Stimulated activated CD8-positive, alpha-beta memory T cell treated with anti-CD3 and anti-CD28 coated beads, Interleukin-15, amount 100 ng/mL, for 1 hour (primary cell): ENCODE data around the gene CNFN.

Experiments used
- DNase-seq: peaks from one replicate; pipeline ENCODE4 v3.0.0-alpha.2; 2020; ENCODE audit warnings: low read depth

Gene CNFN

GRCh38 chr19:42375415-42376176, 14.5 kb downstream of the CNFN start:
- DNase-seq, result no peak

- DNase-seq, result no peak
These were observed 15.2 kb downstream of the CNFN start for GRCh38 chr19:42374826-42375376.

GRCh38 chr19:42370626-42371175, 19.4 kb downstream of the CNFN start:
- no peak for DNase-seq

- no peak for DNase-seq
These were observed 20.0 kb downstream of the CNFN start for GRCh38 chr19:42370068-42370520.

- DNase-seq, result no peak
These were observed 20.5 kb downstream of the CNFN start for GRCh38 chr19:42369433-42370067.

GRCh38 chr19:42368765-42369164, 21.3 kb downstream of the CNFN start:
- DNase-seq, result no peak

GRCh38 chr19:42368360-42368759, 21.7 kb downstream of the CNFN start:
- DNase-seq, result no peak

- DNase-seq, result no peak
These were observed 22.2 kb downstream of the CNFN start for GRCh38 chr19:42367929-42368328.

GRCh38 chr19:42366673-42367072, 23.4 kb downstream of the CNFN start:
- DNase-seq, result no peak

- DNase-seq, result no peak
These were observed 26.3 kb downstream of the CNFN start for GRCh38 chr19:42363614-42364346.

GRCh38 chr19:42362891-42363440, 27.1 kb downstream of the CNFN start:
- DNase-seq, result no peak

GRCh38 chr19:42362342-42362741, 27.8 kb downstream of the CNFN start:
- no peak for DNase-seq

GRCh38 chr19:42361545-42361910, 28.6 kb downstream of the CNFN start:
- no peak for DNase-seq

GRCh38 chr19:42360787-42361544, 29.1 kb downstream of the CNFN start:
- DNase-seq, result no peak

- DNase-seq, result no peak
These were observed 32.8 kb downstream of the CNFN start for GRCh38 chr19:42357290-42357689.

GRCh38 chr19:42356686-42357085, 33.4 kb downstream of the CNFN start:
- no peak for DNase-seq

GRCh38 chr19:42355896-42356295, 34.2 kb downstream of the CNFN start:
- DNase-seq, result no peak

GRCh38 chr19:42353341-42354015, 36.6 kb downstream of the CNFN start:
- DNase-seq, result no peak

- DNase-seq, result no peak
These were observed 37.5 kb downstream of the CNFN start for GRCh38 chr19:42352301-42353259.
